ENCODE measurements around the gene FAM149A.

The FAM149A gene

GRCh38 chr4:186148336-186148975 lies 44.0 kb downstream of the FAM149A start:
- intact Hi-C loops (cut with DNase I): no loop called here
- no peak for DNase-seq

DNA sequence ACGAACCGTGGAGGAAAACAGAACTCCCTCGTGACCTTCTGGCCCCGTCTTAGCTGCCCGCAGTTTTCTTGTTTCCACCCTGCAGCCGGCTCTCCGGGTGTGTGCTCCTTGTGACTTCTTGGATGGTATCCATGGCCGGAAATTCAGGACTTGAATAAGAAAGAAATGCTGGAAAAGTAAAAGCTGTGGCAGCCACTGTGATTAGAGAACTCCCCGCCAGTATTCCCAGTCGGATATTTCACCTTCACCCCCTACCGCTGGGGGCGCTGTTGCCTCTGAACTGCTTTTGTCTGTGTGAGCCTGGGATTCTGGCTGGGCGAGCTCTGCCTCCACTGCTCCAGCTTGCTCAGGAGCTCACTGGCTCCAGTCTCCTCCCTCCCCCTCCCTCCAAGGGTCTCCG lies 45.4 kb downstream of the FAM149A start:
- intact Hi-C loops (cut with DNase I): no loop called here
- DNase-seq: peak in 16 of 42 donors; percentile 9 to 58 (median 40)

- intact Hi-C loops (cut with DNase I): no loop called here
- no peak for DNase-seq
These were observed 46.4 kb downstream of the FAM149A start for GRCh38 chr4:186150926-186151325.

DNA sequence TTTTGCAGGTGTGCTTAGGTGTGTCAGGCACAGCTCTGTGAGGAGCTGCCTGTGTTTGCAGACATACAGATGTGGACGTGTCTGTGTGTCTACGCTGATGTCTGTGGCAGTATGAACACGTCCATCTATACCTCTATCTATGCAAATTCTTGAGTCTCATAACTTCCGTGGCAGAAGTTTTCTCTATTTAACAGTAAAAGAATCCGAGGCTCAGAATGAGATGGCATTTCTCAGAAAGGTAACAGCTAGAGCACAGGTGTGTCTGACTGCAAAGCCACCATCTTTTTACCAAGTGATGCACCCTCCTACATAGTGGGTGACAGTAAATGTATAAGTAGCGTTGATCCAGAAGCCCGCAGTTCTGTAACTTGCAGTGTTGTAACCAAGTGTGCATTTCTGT lies 47.0 kb downstream of the FAM149A start:
- intact Hi-C loops (cut with DNase I): no loop called here

GRCh38 chr4:186158021-186158813 lies 53.7 kb downstream of the FAM149A start:
- no peak for DNase-seq
- intact Hi-C loops (cut with DNase I): no loop called here

More for the DNA sequence above, 47.0 kb downstream of the FAM149A start:
- DNase-seq: no peak

GRCh38 chr4:186158966-186159365 lies 54.5 kb downstream of the FAM149A start:
- no peak for DNase-seq
- intact Hi-C loops (cut with DNase I): no loop called here

GRCh38 chr4:186159613-186160012 lies 55.1 kb downstream of the FAM149A start:
- no peak for DNase-seq
- intact Hi-C loops (cut with DNase I): no loop called here

GRCh38 chr4:186161138-186161537 lies 56.6 kb downstream of the FAM149A start:
- intact Hi-C loops (cut with DNase I): no loop called here
- no peak for DNase-seq

GRCh38 chr4:186166852-186167512 lies 62.5 kb downstream of the FAM149A start:
- intact Hi-C loops (cut with DNase I): no loop called here
- no peak for DNase-seq

GRCh38 chr4:186167605-186168004 lies 63.1 kb downstream of the FAM149A start:
- DNase-seq: no peak
- intact Hi-C loops (cut with DNase I): no loop called here

DNA sequence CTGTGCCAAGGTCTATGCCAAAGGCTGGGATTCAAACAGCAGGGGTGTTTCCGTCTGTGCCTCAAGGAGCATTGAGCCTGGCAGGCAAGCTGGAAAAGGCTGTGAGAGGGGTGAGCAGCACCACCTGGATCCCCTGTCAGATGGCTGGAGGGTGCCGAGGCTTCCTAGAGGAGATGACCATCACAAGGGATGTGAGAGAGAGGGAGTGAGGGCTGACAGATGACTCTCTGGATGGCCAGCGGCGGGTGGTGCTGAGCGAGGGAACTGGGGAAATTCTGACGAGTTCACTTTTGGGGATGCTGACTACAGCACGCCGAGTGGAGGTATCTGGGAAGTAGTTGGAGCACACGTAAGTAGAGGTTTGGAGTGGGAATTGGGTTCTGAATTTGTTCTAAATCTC lies 64.2 kb downstream of the FAM149A start:
- intact Hi-C loops (cut with DNase I): no loop called here

GRCh38 chr4:186169333-186169944 lies 64.9 kb downstream of the FAM149A start:
- intact Hi-C loops (cut with DNase I): no loop called here

More for the DNA sequence above, 64.2 kb downstream of the FAM149A start:
- DNase-seq: no peak

DNA sequence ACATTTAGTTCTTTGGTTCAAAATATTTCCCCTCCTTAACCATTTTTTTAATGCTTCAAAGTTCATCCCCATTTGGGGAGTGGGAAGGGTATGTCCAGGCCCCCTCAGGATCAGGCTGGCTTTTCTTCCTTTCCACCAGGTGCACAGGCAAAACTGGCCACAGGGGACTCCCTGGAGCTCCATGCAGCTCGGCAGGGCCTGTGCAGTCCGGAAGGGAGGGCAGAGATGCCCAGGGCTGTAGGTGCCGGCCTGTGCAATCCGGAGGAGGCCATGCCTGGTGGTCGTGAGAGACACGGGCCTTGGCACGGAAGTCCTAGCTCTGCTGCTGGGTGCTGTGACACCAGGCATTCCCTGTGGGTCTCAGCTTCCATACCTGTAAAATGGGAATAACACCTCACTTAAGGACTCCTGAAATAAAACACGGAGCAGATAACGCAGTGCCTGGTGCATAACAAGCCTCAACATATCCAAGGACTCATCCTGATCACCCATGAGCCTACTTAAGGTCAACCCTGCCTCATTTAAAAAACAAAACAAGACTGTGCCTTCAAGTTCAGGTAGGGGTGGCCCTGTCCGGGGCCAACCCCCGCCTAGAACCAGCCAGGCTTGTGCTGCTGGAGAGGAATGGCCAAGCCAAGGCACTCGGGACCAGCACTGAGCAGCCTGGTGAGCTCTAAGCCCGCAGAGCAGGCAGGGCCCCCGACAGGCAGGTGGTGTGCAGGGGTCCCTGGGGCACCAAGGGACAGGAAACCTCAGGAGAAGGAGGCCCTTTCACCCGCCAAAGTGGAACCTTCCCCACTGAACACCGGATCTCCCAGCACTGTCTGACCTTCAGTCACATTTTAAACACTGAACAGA lies 65.7 kb downstream of the FAM149A start:
- intact Hi-C loops (cut with DNase I): no loop called here
- no peak for DNase-seq

More at GRCh38 chr4:186169333-186169944, 64.9 kb downstream of the FAM149A start:
- no peak for DNase-seq

DNA sequence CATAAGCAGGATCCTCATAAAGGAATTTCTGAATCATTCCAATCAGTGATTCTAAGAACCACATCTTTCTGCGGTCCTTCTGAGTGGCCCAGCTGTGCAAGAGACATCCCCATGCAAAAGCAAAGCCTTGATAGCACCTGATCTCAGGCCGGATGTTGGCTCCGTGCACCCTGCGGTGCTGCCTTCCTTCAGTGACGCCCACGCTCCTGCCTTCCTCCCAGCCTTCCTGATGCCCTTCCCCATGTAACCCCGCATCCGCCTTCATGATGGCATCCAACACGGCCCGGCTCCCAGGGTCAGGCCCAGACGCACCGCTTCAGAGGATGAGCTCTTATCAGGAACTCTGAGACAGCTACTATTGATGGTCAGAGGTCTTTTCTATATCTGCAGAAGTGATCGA lies 66.5 kb downstream of the FAM149A start:
- no peak for DNase-seq
- intact Hi-C loops (cut with DNase I): no loop called here

DNA sequence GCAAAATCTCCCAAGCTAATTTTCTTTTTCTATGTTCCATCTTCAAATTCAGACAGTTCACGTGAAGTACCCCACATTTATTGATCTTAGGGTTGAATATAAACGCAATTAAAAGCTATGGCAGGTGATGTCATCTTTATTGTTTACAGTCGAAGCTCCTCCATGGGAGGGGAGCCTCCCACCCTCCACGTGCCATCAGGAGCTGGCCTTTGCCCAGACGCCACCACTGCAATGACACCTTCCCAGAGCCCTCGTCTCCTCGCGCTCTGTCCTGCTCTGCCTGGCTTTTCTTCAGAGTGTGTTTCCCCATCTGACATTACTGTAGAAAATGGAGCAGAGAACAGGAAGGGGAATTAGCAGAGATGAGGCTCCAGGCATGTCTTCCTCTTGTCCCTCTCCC lies 68.0 kb downstream of the FAM149A start:
- intact Hi-C loops (cut with DNase I): no loop called here
- no peak for DNase-seq

- intact Hi-C loops (cut with DNase I): no loop called here
- DNase-seq: no peak
These were observed 83.6 kb downstream of the FAM149A start for GRCh38 chr4:186188107-186188506.

DNA sequence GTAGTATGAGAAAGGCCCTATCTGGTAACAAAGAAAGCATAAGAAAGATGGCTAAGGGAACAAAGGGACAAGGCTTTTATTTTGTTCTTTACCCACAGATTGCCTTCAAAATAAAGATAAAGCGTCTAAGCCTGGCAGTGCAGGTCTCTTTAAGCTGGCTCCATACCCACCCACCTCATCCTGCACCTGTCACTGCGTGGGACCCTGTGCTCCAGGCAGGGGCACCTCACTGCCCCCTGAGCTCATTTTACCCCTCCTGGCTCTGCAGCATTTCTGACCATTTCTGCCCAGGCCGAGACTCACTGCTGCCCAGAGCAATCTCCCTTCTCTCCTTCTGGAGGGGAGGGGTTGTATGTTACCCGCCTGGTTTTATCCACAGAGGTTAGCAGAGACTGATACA lies 85.2 kb downstream of the FAM149A start:
- intact Hi-C loops (cut with DNase I): no loop called here

DNA sequence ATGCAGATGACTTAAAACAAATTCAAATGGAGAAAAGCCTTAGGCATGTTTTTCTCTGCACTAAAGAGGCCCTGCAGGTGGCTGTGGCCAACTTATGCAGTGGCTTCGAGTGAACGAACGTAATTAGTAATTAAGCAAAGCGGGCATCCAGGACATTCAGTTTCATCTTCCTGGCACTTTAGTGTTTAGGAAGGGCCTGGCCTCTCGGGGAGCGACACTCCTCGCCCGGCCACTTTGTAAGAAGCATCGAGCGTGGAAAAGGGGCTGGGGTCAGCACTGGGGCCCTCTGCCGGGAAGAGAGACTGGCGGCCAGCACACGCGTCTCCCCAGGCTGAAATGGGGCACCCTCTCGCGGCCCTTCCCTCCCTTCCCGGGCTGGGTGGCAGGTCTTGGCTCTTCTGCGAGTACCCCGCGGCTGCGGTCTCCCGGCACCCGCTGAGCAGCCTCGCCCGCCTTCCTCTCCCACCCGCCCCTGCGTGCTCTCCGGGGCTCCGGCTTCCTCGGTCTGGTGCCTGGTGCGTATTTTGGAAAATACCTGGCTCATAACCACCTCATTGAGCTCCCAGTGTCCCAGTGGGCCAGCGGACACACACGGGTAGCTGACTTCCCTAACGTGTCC lies 86.2 kb downstream of the FAM149A start:
- intact Hi-C loops (cut with DNase I): no loop called here
- peak in 27 of 42 donors; percentile 26 to 79 (median 61) for DNase-seq

More for the DNA sequence above, 85.2 kb downstream of the FAM149A start:
- DNase-seq: peak in 16 of 42 donors; percentile 11 to 61 (median 37)
